ENCODE measurements around the gene TAPBP. TPM values are rescaled to one million over a fixed set of nuclear protein-coding genes. Genes with fewer than 3 reads are reported as not detected.
A peak's percentile ranks its signal among the peaks of the same experiment; 100 is the strongest.

The TAPBP gene
- total and polyA plus RNA-seq, 4 experiments from 2014 or later, result 240 to 370 (median 262) TPM

DNA sequence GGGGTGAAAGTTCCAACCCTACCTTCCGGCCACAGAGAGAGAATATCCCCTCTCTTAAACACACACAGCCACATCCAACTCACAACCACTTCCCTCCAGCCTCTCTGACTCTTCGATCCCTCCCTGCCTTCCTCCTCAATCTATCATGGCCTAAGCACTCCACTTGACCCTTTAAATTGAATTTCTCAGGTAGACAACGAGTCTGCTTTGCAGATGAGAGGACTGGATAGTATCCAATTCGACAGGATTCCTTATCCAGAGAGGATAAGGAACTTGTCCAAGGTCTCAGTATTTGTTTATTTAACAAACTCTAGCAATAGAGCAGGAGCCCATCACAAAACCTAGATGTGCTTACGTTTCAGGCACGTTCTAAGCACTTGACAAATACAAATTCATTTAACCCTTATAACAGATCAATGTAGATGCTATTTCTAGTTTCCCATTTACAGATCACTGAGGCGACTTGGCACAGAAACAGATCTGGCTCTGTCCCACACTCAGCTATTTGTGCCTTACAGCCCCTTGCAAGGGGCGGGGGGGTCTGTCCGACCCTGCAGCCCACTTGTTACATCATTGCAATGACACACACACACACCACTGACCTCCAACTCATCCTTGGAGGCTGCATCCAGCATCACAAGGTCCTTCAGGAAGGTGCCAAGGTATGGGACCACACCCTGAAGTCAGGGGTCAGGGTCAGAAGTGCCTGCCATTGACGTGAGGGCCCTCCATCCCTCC, 19.6 kb downstream of the TAPBP start:
- CTCF ChIA-PET (ENCODE audit: partially characterized antibody), result no interaction called here
- Histone ChIP-seq H3K27ac (ENCODE audit: low read depth, low read length) (no peak overlapping the region), H3K4me3 (ENCODE audit: low read length in 2 of 2) (no peak overlapping the region), H3K36me3 (ENCODE audit: insufficient read depth, low read length) (peaks cover 59% of the 10 kb centered on the region), H3K27me3 (ENCODE audit: insufficient read depth, low read length) (no peaks in the 10 kb centered on the region), H3K4me1 (ENCODE audit: insufficient read depth, low read length) (peaks cover 28% of the 10 kb centered on the region), H3K9me3 (ENCODE audit: control insufficient read depth in 1 of 2, low read length in 2 of 2) (no peaks in the 10 kb centered on the region)
- peaks cover 4 to 48% of the 10 kb centered on the region in 2 donors for H3K36me3 Mint-ChIP-seq
- H3K27me3 Mint-ChIP-seq, result peaks cover 0 to 4% of the 10 kb centered on the region in 2 donors
- no peak for DNase-seq
- POLR2A ChIA-PET (ENCODE audit: partially characterized antibody), result interaction anchor here (1.6 to 8.8 kb wide), 2 partner anchors 17 to 45 kb away, joined by 3 to 220 read pairs; partner anchors contain the start of gene B3GALT4
- H3K4me3 Mint-ChIP-seq, result no peak overlapping the region
- H3K9me3 Mint-ChIP-seq, result no peaks in the 10 kb centered on the region
- peak overlapping the region in 4 of 7 donors; percentile 37 to 68 (median 48) for H3K27ac Mint-ChIP-seq
- intact Hi-C loops (cut with micrococcal nuclease), result no loop called here
- peaks cover 22 to 40% (median 30%) of the 10 kb centered on the region in 4 donors for H3K4me1 Mint-ChIP-seq

GRCh38 chr6:33292996-33293682, 20.7 kb downstream of the TAPBP start:
- Mint-ChIP-seq H3K27me3 (peaks cover 0 to 3% of the 10 kb centered on the region in 2 donors), H3K27ac (peak overlapping the region in 4 of 7 donors; percentile 29 to 68 (median 50)), H3K9me3 (no peaks in the 10 kb centered on the region), H3K4me1 (peaks cover 24 to 47% (median 36%) of the 10 kb centered on the region in 4 donors), H3K36me3 (peaks cover 7 to 47% of the 10 kb centered on the region in 2 donors), H3K4me3 (no peak overlapping the region)
- no peak for DNase-seq
- POLR2A ChIA-PET (ENCODE audit: partially characterized antibody), result interaction anchor here (1.6 to 8.8 kb wide), 4 partner anchors 15 to 51 kb away, joined by 3 to 220 read pairs (median 61); partner anchors contain the start of genes B3GALT4, RPS18 and VPS52
- CTCF ChIA-PET (ENCODE audit: partially characterized antibody), result interaction anchor here (1.0 to 2.0 kb wide), 3 partner anchors 13 to 52 kb away, joined by 3 to 5 read pairs (median 4); partner anchors contain the start of genes RPS18 and VPS52
- Histone ChIP-seq H3K9me3 (ENCODE audit: control insufficient read depth in 1 of 2, low read length in 2 of 2) (no peaks in the 10 kb centered on the region), H3K27ac (ENCODE audit: low read depth, low read length) (no peak overlapping the region), H3K36me3 (ENCODE audit: insufficient read depth, low read length) (peaks cover 59% of the 10 kb centered on the region), H3K4me3 (ENCODE audit: low read length in 2 of 2) (no peak overlapping the region), H3K4me1 (ENCODE audit: insufficient read depth, low read length) (peaks cover 34% of the 10 kb centered on the region), H3K27me3 (ENCODE audit: insufficient read depth, low read length) (no peaks in the 10 kb centered on the region)
- intact Hi-C loops (cut with micrococcal nuclease), result no loop called here

DNA sequence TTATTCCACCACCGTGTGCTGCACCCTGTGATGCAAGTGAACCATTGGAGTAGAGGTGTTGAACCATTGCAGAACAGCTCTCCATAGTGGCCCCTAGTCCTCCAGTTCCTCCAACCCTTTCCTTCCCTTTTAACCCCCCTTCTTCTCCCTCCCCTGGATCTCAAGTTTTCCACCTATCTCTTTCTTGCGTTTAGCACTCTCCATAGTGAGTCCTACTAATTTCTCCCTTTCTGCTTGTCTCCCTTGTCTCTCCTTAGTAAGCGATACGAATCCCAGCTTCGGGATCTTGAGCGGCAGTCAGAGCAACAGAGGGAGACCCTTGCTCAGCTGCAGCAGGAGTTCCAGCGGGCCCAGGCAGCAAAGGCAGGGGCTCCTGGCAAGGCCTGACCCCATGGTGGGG, 23.4 kb downstream of the TAPBP start:
- ChIA-PET POLR2A (ENCODE audit: partially characterized antibody) (interaction anchor here (1.0 to 8.8 kb wide), 9 partner anchors 10 to 120 kb away, joined by 3 to 220 read pairs (median 62); partner anchors contain the start of genes B3GALT4, PHF1, RGL2 and RPS18), CTCF (ENCODE audit: partially characterized antibody) (interaction anchor here (1.2 to 3.0 kb wide), 5 partner anchors 9 to 55 kb away, joined by 3 to 17 read pairs (median 12); partner anchors contain the start of genes RGL2, RPS18 and VPS52)
- Mint-ChIP-seq H3K36me3 (peaks cover 16 to 48% of the 10 kb centered on the region in 2 donors), H3K27ac (peak overlapping the region; percentile 37 to 97 (median 84)), H3K4me1 (peaks cover 24 to 48% (median 36%) of the 10 kb centered on the region in 4 donors), H3K27me3 (no peaks in the 10 kb centered on the region), H3K4me3 (peak overlapping the region; percentile 96 to 100 (median 98)), H3K9me3 (no peaks in the 10 kb centered on the region)
- Histone ChIP-seq H3K9me3 (ENCODE audit: control insufficient read depth in 1 of 2, low read length in 2 of 2) (no peaks in the 10 kb centered on the region), H3K27me3 (ENCODE audit: insufficient read depth, low read length) (no peaks in the 10 kb centered on the region), H3K36me3 (ENCODE audit: insufficient read depth, low read length) (peaks cover 58% of the 10 kb centered on the region), H3K4me1 (ENCODE audit: insufficient read depth, low read length) (peaks cover 30% of the 10 kb centered on the region), H3K4me3 (ENCODE audit: low read length in 2 of 2) (peak overlapping the region in 1 of 2 donors; percentile 73), H3K27ac (ENCODE audit: low read depth, low read length) (peak overlapping the region; percentile 71)
- intact Hi-C loops (cut with micrococcal nuclease), result no loop called here
- DNase-seq, result no peak

GRCh38 chr6:33289784-33290315, 24.0 kb downstream of the TAPBP start:
- ChIA-PET POLR2A (ENCODE audit: partially characterized antibody) (interaction anchor here (0.6 to 8.8 kb wide), 20 partner anchors 10 to 318 kb away, joined by 3 to 220 read pairs (median 10); partner anchors contain the start of genes B3GALT4, CUTA, PHF1 and RGL2), CTCF (ENCODE audit: partially characterized antibody) (interaction anchor here (1.1 to 3.0 kb wide), 9 partner anchors 9 to 92 kb away, joined by 3 to 17 read pairs (median 7); partner anchors contain the start of genes RGL2, RPS18 and VPS52)
- peaks cover 52% of the 10 kb centered on the region for H3K36me3 ChIP-seq (ENCODE audit: insufficient read depth, low read length)
- H3K9me3 ChIP-seq (ENCODE audit: control insufficient read depth in 1 of 2, low read length in 2 of 2), result no peaks in the 10 kb centered on the region
- Mint-ChIP-seq H3K36me3 (peaks cover 16 to 49% of the 10 kb centered on the region in 2 donors), H3K4me1 (peaks cover 24 to 48% (median 36%) of the 10 kb centered on the region in 4 donors), H3K4me3 (peak overlapping the region; percentile 96 to 100 (median 98)), H3K9me3 (no peaks in the 10 kb centered on the region), H3K27ac (peak overlapping the region; percentile 79 to 98 (median 95)), H3K27me3 (no peaks in the 10 kb centered on the region)
- H3K27ac ChIP-seq (ENCODE audit: low read depth, low read length), result peak overlapping the region; percentile 71
- H3K27me3 ChIP-seq (ENCODE audit: insufficient read depth, low read length), result no peaks in the 10 kb centered on the region
- H3K4me1 ChIP-seq (ENCODE audit: insufficient read depth, low read length), result peaks cover 30% of the 10 kb centered on the region
- intact Hi-C loops (cut with micrococcal nuclease), result loop anchor here (1.0 kb wide), 7 partner anchors 9 to 101 kb away; partner anchors contain the start of genes B3GALT4, KIFC1 and VPS52
- H3K4me3 ChIP-seq (ENCODE audit: low read length in 2 of 2), result peak overlapping the region; percentile 73 to 84
- DNase-seq, result no peak

GRCh38 chr6:33288921-33289783, 24.7 kb downstream of the TAPBP start, which contains the start of the genes PFDN6 and WDR46:
PFDN6 (plus strand) TSS chr6:33289601; CDS start chr6:33289857, 256 bp downstream.
WDR46 (minus strand) TSS chr6:33289239; CDS start chr6:33289170, 69 bp downstream.
- peak within 1 kb of the TSS; percentile 73 to 84 for H3K4me3 ChIP-seq (ENCODE audit: low read length in 2 of 2)
- peaks cover 24 to 48% (median 36%) of the 10 kb centered on the region in 4 donors for H3K4me1 Mint-ChIP-seq
- H3K4me3 Mint-ChIP-seq, result peak within 1 kb of the TSS; percentile 96 to 100 (median 98)
- peaks cover 20 to 49% of the 10 kb centered on the region in 2 donors for H3K36me3 Mint-ChIP-seq
- peaks cover 45% of the 10 kb centered on the region for H3K36me3 ChIP-seq (ENCODE audit: insufficient read depth, low read length)
- H3K4me1 ChIP-seq (ENCODE audit: insufficient read depth, low read length), result peaks cover 30% of the 10 kb centered on the region
- no peaks in the 10 kb centered on the region for H3K27me3 ChIP-seq (ENCODE audit: insufficient read depth, low read length)
- ChIA-PET POLR2A (ENCODE audit: partially characterized antibody) (interaction anchor here (0.6 to 8.8 kb wide), 22 partner anchors 11 to 444 kb away, joined by 3 to 220 read pairs (median 8); partner anchors contain the start of genes B3GALT4, CUTA, PHF1 and RGL2), CTCF (ENCODE audit: partially characterized antibody) (interaction anchor here (0.9 to 3.0 kb wide), 12 partner anchors 8 to 129 kb away, joined by 3 to 17 read pairs (median 6); partner anchors contain the start of genes B3GALT4, CUTA, RGL2 and RPS18)
- no peaks in the 10 kb centered on the region for H3K9me3 ChIP-seq (ENCODE audit: control insufficient read depth in 1 of 2, low read length in 2 of 2)
- no peaks in the 10 kb centered on the region for H3K27me3 Mint-ChIP-seq
- H3K27ac ChIP-seq (ENCODE audit: low read depth, low read length), result peak within 1 kb of the TSS; percentile 71
- intact Hi-C loops (cut with micrococcal nuclease), result loop anchor here (1.0 kb wide), 7 partner anchors 10 to 102 kb away; partner anchors contain the start of genes B3GALT4, KIFC1 and VPS52
- peak; percentile 87 to 92 (median 89) for DNase-seq
- peak within 1 kb of the TSS; percentile 79 to 98 (median 95) for H3K27ac Mint-ChIP-seq
- H3K9me3 Mint-ChIP-seq, result no peaks in the 10 kb centered on the region
